HepG2 (cell line): ENCODE results near the gene EHD4.

Experiments
- ATAD3A ChIP-seq: sonication (generic); formaldehyde crosslinking; IDR thresholded peaks from 2 replicates; pipeline ENCODE4 v1.4.0; 2020; ENCODE audit warnings: missing genetic modification reagents
- E2F1 ChIP-seq: sonication (generic); formaldehyde crosslinking; IDR thresholded peaks from 2 replicates; pipeline ENCODE4 v1.5.0; 2020; ENCODE audit warnings: missing genetic modification reagents
- EZH2 ChIP-seq: conservative IDR thresholded peaks from 2 replicates; pipeline ENCODE4 v1.6.1; 2012; ENCODE audit warnings: mild to moderate bottlenecking, low read depth, low read length, moderate library complexity
- GABPA ChIP-seq, 2 experiments: IDR thresholded peaks; 2 replicates each; pipeline ENCODE4 v1.6.1; 2011 to 2016; ENCODE audit warnings: low read depth in 2 of 2, low read length in 1 of 2, missing biosample characterization in 1 of 2, missing genetic modification characterization in 1 of 2
- HOXA9 ChIP-seq: sonication (generic); formaldehyde crosslinking; IDR thresholded peaks from 2 replicates; pipeline ENCODE4 v1.8.1; 2022; ENCODE audit warnings: missing genetic modification reagents, mild to moderate bottlenecking, moderate library complexity, borderline replicate concordance
- KAT2B ChIP-seq: fragments of 150-350 bp; IDR thresholded peaks from 2 replicates; pipeline ENCODE4 v1.6.1; 2014; ENCODE audit warnings: low read depth, low read length, borderline replicate concordance
- MAFK ChIP-seq, 2 experiments: IDR thresholded peaks in 1 of 2; conservative IDR thresholded peaks in 1 of 2; 2 replicates each; pipeline ENCODE4 v1.6.1; 2011; ENCODE audit warnings: improper control_type of control experiment in 2 of 2, low read length in 2 of 2
- TF ChIP-seq, protein P1 (sequence below): sonication (generic); formaldehyde crosslinking; IDR thresholded peaks from 2 replicates; pipeline ENCODE4 v1.8.1; 2022; ENCODE audit warnings: low read depth, mild to moderate bottlenecking, missing genetic modification reagents
- TF ChIP-seq, protein P2 (sequence below): sonication (generic); formaldehyde crosslinking; IDR thresholded peaks from 2 replicates; pipeline ENCODE4 v1.5.0; 2020; ENCODE audit warnings: mild to moderate bottlenecking, missing genetic modification reagents, moderate library complexity
- TF ChIP-seq, protein P3 (sequence below): IDR thresholded peaks from 2 replicates; pipeline ENCODE4 v1.6.1; 2016; ENCODE audit warnings: low read depth

GRCh38 chr15:41895491-41895890 lies 76.9 kb downstream of the EHD4 start:
- TF ChIP-seq, protein P1, sequence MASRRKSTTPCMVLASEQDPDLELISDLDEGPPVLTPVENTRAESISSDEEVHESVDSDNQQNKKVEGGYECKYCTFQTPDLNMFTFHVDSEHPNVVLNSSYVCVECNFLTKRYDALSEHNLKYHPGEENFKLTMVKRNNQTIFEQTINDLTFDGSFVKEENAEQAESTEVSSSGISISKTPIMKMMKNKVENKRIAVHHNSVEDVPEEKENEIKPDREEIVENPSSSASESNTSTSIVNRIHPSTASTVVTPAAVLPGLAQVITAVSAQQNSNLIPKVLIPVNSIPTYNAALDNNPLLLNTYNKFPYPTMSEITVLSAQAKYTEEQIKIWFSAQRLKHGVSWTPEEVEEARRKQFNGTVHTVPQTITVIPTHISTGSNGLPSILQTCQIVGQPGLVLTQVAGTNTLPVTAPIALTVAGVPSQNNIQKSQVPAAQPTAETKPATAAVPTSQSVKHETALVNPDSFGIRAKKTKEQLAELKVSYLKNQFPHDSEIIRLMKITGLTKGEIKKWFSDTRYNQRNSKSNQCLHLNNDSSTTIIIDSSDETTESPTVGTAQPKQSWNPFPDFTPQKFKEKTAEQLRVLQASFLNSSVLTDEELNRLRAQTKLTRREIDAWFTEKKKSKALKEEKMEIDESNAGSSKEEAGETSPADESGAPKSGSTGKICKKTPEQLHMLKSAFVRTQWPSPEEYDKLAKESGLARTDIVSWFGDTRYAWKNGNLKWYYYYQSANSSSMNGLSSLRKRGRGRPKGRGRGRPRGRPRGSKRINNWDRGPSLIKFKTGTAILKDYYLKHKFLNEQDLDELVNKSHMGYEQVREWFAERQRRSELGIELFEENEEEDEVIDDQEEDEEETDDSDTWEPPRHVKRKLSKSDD (CRISPR knock-in tag) = no peak
- TF ChIP-seq ATAD3A (CRISPR knock-in tag) = no peak
- no peak for TF ChIP-seq HOXA9
- TF ChIP-seq, protein P2, sequence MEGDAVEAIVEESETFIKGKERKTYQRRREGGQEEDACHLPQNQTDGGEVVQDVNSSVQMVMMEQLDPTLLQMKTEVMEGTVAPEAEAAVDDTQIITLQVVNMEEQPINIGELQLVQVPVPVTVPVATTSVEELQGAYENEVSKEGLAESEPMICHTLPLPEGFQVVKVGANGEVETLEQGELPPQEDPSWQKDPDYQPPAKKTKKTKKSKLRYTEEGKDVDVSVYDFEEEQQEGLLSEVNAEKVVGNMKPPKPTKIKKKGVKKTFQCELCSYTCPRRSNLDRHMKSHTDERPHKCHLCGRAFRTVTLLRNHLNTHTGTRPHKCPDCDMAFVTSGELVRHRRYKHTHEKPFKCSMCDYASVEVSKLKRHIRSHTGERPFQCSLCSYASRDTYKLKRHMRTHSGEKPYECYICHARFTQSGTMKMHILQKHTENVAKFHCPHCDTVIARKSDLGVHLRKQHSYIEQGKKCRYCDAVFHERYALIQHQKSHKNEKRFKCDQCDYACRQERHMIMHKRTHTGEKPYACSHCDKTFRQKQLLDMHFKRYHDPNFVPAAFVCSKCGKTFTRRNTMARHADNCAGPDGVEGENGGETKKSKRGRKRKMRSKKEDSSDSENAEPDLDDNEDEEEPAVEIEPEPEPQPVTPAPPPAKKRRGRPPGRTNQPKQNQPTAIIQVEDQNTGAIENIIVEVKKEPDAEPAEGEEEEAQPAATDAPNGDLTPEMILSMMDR (CRISPR knock-in tag) = no peak
- no peak for TF ChIP-seq MAFK (conservative IDR thresholded peaks at IDR 0.05 in 1 of 2, IDR thresholded peaks at IDR 0.05 in 1 of 2; ENCODE audit: low read length in 2 of 2)
- no peak for TF ChIP-seq E2F1 (CRISPR knock-in tag)
- TF ChIP-seq, protein P3, sequence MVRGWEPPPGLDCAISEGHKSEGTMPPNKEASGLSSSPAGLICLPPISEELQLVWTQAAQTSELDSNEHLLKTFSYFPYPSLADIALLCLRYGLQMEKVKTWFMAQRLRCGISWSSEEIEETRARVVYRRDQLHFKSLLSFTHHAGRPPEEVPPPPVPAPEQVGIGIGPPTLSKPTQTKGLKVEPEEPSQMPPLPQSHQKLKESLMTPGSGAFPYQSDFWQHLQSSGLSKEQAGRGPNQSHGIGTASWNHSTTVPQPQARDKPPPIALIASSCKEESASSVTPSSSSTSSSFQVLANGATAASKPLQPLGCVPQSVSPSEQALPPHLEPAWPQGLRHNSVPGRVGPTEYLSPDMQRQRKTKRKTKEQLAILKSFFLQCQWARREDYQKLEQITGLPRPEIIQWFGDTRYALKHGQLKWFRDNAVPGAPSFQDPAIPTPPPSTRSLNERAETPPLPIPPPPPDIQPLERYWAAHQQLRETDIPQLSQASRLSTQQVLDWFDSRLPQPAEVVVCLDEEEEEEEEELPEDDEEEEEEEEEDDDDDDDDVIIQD (CRISPR knock-in tag) = no peak
- no peak; the same call in 1 of the 2 replicates for TF ChIP-seq GABPA (IDR thresholded peaks at IDR 0.05; ENCODE audit: low read depth, low read length)
- no peak for TF ChIP-seq GABPA (CRISPR knock-in tag; IDR thresholded peaks at IDR 0.05; ENCODE audit: low read depth)
- no peak for TF ChIP-seq EZH2
- TF ChIP-seq KAT2B = no peak
